GM12892 (cell line): ENCODE data around the gene DYNC1H1.

Experiments used
- POLR2AphosphoS5 ChIP-seq: IDR thresholded peaks from 2 replicates; pipeline ENCODE4 v1.6.1; 2011; ENCODE audit warnings: low read depth, low read length, control low read depth
- TAF1 ChIP-seq: IDR thresholded peaks from 2 replicates; pipeline ENCODE4 v1.6.1; 2011; ENCODE audit warnings: low read depth, mild to moderate bottlenecking, control low read depth, low read length, borderline replicate concordance

DNA sequence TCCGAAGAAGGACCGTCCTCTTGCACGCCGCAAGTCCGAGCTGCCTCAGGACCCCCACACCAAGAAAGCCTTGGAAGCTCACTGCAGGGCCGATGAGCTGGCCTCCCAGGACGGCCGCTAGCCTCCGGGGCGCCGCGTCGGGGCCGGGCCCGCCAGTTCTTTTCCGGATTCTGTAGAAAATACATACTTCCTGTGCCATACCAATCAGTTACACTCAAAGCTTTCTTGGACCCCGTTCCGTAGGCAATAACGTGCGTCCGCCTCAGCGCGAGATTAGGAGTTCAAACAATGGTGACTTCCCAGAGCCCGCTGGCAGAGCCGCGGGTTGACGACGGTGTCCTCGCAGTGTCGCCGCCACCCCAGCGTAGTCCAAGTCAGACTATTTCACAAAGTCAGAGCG, 39.2 kb upstream of the DYNC1H1 start:
- TF ChIP-seq POLR2AphosphoS5 = no peak
- no peak for TF ChIP-seq TAF1
